DMS114 treated with DMSO at 0.1 percent for 48 hours (cell line): ENCODE measurements around the gene HDAC10.
A peak's percentile ranks its signal among the peaks of the same experiment; 100 is the strongest.

Experiments
- DNase-seq: peaks from one replicate; lab custom pipeline; 2025; ENCODE audit not compliant: unreplicated experiment; lab: John Stamatoyannopoulos, UW

Gene HDAC10

GRCh38 chr22:50204571-50204970 lies 46.5 kb downstream of the HDAC10 start:
- no peak for DNase-seq

GRCh38 chr22:50203288-50203687 lies 47.8 kb downstream of the HDAC10 start:
- no peak for DNase-seq

- DNase-seq, result no peak
Observed at GRCh38 chr22:50202130-50202666, 48.9 kb downstream of the HDAC10 start.

- no peak for DNase-seq
Observed at GRCh38 chr22:50201191-50202129, 49.6 kb downstream of the HDAC10 start.

GRCh38 chr22:50200461-50201190 lies 50.4 kb downstream of the HDAC10 start, which contains the start of gene SELENOO:
TSS of gene SELENOO (plus strand) at chr22:50201011. CDS start at chr22:50201037, 26 bp downstream.
- peak; percentile 63 for DNase-seq

- no peak for DNase-seq
Observed at GRCh38 chr22:50199829-50200460, 51.1 kb downstream of the HDAC10 start.

- DNase-seq, result no peak
Observed at GRCh38 chr22:50199251-50199721, 51.8 kb downstream of the HDAC10 start.

GRCh38 chr22:50198624-50199017 lies 52.4 kb downstream of the HDAC10 start:
- DNase-seq, result no peak

- DNase-seq, result no peak
Observed at GRCh38 chr22:50197856-50198623, 53.0 kb downstream of the HDAC10 start.

- no peak for DNase-seq
Observed at GRCh38 chr22:50197000-50197800, 53.9 kb downstream of the HDAC10 start.

- DNase-seq, result no peak
Observed at GRCh38 chr22:50196256-50196655, 54.8 kb downstream of the HDAC10 start.
